Chondrocyte (in vitro differentiated cells): ENCODE measurements around the gene SVEP1. TPM values are rescaled to one million over a fixed set of nuclear protein-coding genes. Genes with fewer than 3 reads are reported as not detected.

Experiments used
- DNase-seq: peaks from one replicate; pipeline ENCODE4 v3.0.0; 2021; ENCODE audit warnings: mixed read lengths, low spot score
- H3K27ac Mint-ChIP-seq: one replicate; pipeline ENCODE4 v1.8.0; 2021; ENCODE audit warnings: mild to moderate bottlenecking, moderate library complexity, mixed read lengths; ENCODE audit not compliant: unreplicated experiment
- H3K27me3 Mint-ChIP-seq: 2 replicates; pipeline ENCODE4 v1.8.0; 2021; ENCODE audit warnings: low read depth, mixed read lengths
- H3K36me3 Mint-ChIP-seq: 2 replicates; pipeline ENCODE4 v1.8.0; 2021; ENCODE audit warnings: low read depth, mixed read lengths
- H3K4me1 Mint-ChIP-seq: 2 replicates; pipeline ENCODE4 v1.8.0; 2021; ENCODE audit warnings: low read depth, mild to moderate bottlenecking, mixed read lengths
- H3K4me3 Mint-ChIP-seq: one replicate; pipeline ENCODE4 v1.8.0; 2021; ENCODE audit warnings: mild to moderate bottlenecking, moderate library complexity, mixed read lengths; ENCODE audit not compliant: unreplicated experiment
- H3K9me3 Mint-ChIP-seq: 2 replicates; pipeline ENCODE4 v1.8.0; 2021; ENCODE audit warnings: low read depth, mixed read lengths
- total RNA-seq: library from RNA; stranded (reverse); gene quantifications from 3 replicates; pipeline ENCODE4 v1.2.1, GENCODE V29; 2021
- TF ChIP-seq, protein P1 (sequence below): fragments of 200-600 bp; sonication (generic); IDR thresholded peaks from 2 replicates; pipeline ENCODE4 v1.5.0; 2021; ENCODE audit warnings: antibody characterized with exemption, mild to moderate bottlenecking, moderate library complexity

Gene SVEP1
- total RNA-seq, 1 donor from 2014 or later: 0.72 TPM

DNA sequence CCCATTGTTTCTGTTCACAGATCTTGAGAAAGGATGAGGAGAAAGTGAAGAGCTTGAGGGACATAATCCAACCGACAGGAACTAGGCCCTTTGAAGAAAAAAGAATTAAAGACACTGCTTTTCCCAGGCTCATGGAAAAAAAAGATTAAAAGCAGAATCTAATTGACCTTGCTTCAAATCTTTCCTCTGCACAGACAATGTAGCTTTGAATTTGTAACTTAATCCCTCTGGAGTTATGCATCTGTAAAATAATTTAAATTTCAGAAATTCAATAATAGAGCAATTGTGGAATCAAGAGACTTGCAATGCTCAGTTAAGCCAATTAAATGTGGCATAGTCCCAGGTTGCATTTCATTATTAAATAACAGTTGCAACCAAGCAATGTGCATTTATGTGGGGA lies 64.6 kb downstream of the SVEP1 start:
- H3K4me1 Mint-ChIP-seq: no peaks in the 10 kb centered on the region
- H3K4me3 Mint-ChIP-seq: no peak overlapping the region
- H3K9me3 Mint-ChIP-seq: no peaks in the 10 kb centered on the region
- no peaks in the 10 kb centered on the region for H3K36me3 Mint-ChIP-seq
- DNase-seq: no peak
- no peaks in the 10 kb centered on the region for H3K27me3 Mint-ChIP-seq
- H3K27ac Mint-ChIP-seq: no peak overlapping the region
- TF ChIP-seq, protein P1, sequence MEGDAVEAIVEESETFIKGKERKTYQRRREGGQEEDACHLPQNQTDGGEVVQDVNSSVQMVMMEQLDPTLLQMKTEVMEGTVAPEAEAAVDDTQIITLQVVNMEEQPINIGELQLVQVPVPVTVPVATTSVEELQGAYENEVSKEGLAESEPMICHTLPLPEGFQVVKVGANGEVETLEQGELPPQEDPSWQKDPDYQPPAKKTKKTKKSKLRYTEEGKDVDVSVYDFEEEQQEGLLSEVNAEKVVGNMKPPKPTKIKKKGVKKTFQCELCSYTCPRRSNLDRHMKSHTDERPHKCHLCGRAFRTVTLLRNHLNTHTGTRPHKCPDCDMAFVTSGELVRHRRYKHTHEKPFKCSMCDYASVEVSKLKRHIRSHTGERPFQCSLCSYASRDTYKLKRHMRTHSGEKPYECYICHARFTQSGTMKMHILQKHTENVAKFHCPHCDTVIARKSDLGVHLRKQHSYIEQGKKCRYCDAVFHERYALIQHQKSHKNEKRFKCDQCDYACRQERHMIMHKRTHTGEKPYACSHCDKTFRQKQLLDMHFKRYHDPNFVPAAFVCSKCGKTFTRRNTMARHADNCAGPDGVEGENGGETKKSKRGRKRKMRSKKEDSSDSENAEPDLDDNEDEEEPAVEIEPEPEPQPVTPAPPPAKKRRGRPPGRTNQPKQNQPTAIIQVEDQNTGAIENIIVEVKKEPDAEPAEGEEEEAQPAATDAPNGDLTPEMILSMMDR: no peak

DNA sequence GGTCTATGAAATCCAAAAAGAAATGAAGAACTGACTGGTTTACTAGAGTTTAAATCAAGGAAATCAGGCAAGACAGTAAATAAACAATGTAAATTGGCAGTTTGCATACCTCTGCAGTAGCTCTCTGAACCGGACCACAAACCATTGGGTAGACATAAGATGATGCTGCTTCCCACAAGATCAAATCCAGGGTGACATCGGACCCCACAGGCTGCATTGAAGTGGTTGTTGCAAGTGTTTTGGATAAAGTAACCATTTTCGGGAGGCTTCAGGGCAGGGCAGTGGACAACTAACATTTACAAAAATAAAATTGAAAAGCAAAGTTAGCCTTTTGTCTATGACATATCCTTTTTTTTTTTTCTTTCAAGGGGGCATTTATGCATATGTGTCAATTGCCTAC lies 66.7 kb downstream of the SVEP1 start:
- Mint-ChIP-seq H3K9me3 (no peaks in the 10 kb centered on the region), H3K4me1 (no peaks in the 10 kb centered on the region), H3K36me3 (no peaks in the 10 kb centered on the region), H3K4me3 (no peak overlapping the region), H3K27ac (no peak overlapping the region), H3K27me3 (no peaks in the 10 kb centered on the region)
- no peak for DNase-seq
- TF ChIP-seq, protein P1: no peak

DNA sequence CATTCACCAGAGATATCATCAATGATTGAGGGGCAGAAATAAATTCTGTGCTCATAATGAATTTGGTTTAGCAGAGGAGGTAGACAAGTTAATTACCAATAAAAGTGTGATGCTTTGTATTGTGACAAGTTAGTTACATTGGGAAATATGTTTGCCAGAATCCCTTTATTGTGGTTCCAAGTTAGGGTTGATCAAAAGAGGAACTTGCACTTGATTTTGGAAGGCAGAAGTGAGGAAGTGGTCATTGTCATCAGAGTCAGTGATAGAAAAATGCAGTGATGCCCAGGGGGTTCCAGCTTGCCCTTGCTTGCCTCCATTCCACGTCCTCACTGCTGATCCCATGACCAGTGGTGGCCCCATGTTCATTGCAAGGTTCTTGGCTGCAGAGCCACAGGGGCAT lies 69.7 kb downstream of the SVEP1 start:
- H3K9me3 Mint-ChIP-seq: no peaks in the 10 kb centered on the region
- TF ChIP-seq, protein P1: no peak
- no peak overlapping the region for H3K4me3 Mint-ChIP-seq

DNA sequence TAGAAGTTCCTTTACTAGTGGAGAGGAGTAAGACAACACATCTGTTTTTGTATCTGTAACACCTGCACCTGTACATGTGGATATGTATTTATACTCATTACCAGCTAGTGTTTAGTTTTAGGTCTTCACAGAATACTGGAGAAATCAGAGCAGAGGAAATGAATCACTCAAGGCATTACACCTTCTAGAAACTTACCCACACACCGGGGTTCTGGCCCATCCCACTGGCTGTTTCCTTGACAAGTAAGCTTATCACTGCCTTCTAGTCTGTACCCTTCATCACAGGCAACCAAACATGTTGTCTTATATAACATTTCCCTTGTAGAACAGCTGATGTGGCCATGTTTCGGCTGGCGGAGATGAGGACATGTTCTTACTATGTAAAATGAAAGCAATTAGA lies 76.7 kb downstream of the SVEP1 start:
- Mint-ChIP-seq H3K27ac (no peak overlapping the region), H3K27me3 (peaks cover 4% of the 10 kb centered on the region), H3K4me1 (no peaks in the 10 kb centered on the region), H3K4me3 (no peak overlapping the region), H3K36me3 (no peaks in the 10 kb centered on the region), H3K9me3 (peaks cover 6% of the 10 kb centered on the region)
- TF ChIP-seq, protein P1: no peak
- DNase-seq: no peak

More for the DNA sequence above, 69.7 kb downstream of the SVEP1 start:
- Mint-ChIP-seq H3K36me3 (no peaks in the 10 kb centered on the region), H3K27ac (no peak overlapping the region), H3K27me3 (peaks cover 4% of the 10 kb centered on the region), H3K4me1 (no peaks in the 10 kb centered on the region)
- no peak for DNase-seq

DNA sequence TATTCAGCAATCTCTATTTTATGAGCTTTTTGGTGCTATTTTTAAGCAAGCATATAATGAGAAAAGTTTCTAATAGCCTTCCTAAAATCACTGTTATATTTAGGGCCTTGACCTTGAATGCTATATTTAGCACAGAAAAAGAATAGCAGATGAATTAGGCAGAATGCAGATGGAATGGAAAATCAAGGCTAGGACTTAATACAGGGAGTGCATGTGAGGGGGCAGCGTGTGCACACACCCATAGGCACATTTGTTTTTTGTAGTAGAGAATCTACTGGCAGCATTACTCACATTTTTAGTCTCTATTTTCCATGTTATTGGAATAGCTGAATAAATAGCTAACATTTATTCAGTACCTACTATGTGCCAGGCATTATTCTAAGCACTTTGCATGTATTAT lies 79.9 kb downstream of the SVEP1 start:
- TF ChIP-seq, protein P1: no peak
- no peak for DNase-seq
- H3K27ac Mint-ChIP-seq: no peak overlapping the region
- peaks cover 6% of the 10 kb centered on the region for H3K9me3 Mint-ChIP-seq
- no peaks in the 10 kb centered on the region for H3K27me3 Mint-ChIP-seq
- H3K4me1 Mint-ChIP-seq: no peaks in the 10 kb centered on the region
- no peaks in the 10 kb centered on the region for H3K36me3 Mint-ChIP-seq
- no peak overlapping the region for H3K4me3 Mint-ChIP-seq
